Medulla oblongata (tissue), 1 donor: Measurements from ENCODE around the gene CKAP2.
A peak's percentile ranks its signal among the peaks of the same experiment; 100 is the strongest.
"Not testable (repeated sequence)": the region's sequence is repeated elsewhere in the genome, so short reads cannot be mapped to it uniquely, and the experiment has no call there.

Experiments used
- DNase-seq: peaks from one replicate; pipeline ENCODE4 v3.0.0-alpha.2; 2015; ENCODE audit errors: extremely low spot score

The CKAP2 gene

DNA sequence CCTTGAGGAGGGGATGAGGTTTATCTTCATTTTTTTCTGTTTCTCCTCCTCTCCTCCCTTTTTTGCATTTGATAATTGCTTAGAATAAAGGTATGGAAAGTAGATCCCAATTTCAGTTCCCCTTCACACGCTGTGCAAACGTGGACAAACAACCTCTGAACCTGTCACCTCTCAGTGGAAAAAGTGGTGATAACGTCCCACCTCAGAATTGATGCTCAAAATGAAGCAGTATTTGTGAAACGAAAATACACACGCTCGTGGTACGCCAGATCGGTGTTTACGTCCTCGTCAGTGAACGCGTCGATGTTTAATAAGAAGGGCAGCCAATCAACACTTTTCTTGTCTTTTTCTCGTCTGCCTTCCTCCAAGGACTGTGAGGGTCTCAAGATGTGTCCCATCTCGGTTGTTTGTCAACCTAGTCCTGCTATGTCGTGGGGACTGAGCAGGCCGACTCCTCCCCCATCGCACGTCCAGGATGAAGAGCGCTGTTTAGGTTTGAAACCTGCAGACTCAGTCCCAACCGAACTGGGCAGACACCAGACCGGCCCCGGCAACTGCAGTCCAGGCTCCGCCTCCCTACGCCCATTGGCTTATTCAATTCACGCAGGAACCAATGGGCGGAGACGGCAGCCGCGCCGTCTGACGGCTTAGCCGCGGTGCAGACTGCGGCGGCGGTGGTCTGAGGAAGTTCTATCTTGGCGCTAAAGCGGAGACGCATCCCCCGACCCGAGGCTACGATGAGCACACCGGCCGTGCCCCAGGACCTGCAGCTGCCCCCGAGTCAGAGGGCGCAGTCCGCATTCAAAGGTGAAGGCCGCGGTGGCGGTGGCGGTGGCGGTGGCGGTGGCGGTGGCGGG, at the start of gene CKAP2:
TSS of gene CKAP2 (plus strand) at position 659 of the 857 bp plus-strand sequence. CDS start at position 738, 79 bp downstream.
- peak; percentile 96 for DNase-seq

GRCh38 chr13:52405767-52406494, 49.3 kb upstream of the CKAP2 start, which contains the start of gene THSD1:
THSD1 (minus strand) TSS chr13:52406172; CDS start chr13:52402600, 3,572 bp downstream.
- no peak for DNase-seq

DNA sequence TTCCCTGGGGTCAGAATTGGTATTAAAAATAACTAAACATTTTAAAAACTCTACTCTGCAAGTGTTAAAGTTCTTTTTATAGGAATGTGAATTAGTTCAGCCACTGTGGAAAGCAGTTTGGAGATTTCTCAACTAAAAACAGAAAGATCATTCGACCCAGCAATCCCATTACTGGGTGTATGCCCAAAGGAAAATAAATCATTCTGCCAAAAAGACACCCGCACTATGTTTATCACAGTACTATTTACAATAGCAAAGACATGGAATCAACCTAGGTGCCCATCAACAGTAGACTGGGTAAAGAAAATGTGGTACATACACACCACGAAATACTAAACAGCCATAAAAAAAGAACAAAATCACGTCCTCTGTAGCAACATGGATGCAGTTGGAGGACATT, 48.6 kb upstream of the CKAP2 start:
- DNase-seq = no peak

GRCh38 chr13:52407436-52407835, 47.8 kb upstream of the CKAP2 start:
- not testable (repeated sequence) for DNase-seq

GRCh38 chr13:52408071-52408658, 47.1 kb upstream of the CKAP2 start:
- DNase-seq = not testable (repeated sequence)

- no peak for DNase-seq
Measured at GRCh38 chr13:52411629-52412028, 43.6 kb upstream of the CKAP2 start.

GRCh38 chr13:52412128-52412527, 43.1 kb upstream of the CKAP2 start:
- no peak for DNase-seq

- DNase-seq = no peak
Measured at GRCh38 chr13:52414051-52414450, 41.2 kb upstream of the CKAP2 start.

DNA sequence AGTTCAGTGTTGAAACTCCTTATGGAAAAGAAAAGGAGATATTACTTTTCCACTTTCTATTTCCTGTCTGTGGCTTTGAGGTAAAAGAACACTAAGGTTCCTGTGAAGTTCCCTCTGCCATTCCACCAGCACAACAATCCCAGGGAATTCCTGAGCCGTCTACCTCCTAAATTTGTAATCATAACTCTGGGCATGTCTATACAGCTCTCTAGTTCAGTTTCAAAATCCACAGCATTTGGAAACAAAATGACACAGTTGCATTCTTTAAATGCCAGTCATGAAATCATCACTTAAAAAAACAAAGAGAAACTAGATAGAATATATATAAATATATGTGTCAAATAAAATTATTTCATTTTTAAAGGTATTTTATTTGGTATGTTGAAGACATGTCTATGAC, 40.3 kb upstream of the CKAP2 start:
- no peak for DNase-seq

- no peak for DNase-seq
Measured at GRCh38 chr13:52419080-52419479, 36.2 kb upstream of the CKAP2 start.

- no peak for DNase-seq
Measured at GRCh38 chr13:52421216-52421615, 34.1 kb upstream of the CKAP2 start.

DNA sequence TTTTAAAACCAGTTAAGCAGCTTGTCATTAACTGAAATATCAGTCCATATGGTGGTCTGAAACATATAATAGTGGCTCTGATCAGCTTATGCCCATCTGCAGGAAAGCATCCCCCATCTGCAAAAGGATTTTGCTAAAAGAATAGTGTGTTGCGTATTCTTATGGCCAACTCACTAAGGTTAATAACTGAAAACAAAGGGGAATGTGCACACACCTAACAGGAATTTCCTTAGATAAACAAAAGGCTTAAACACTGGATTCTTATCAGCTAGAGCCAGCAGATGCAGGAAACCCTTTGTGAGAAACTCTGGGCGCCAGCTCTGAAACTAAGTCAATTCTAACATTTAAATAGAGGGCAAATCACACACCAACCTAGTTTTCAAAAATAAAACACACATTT, 27.0 kb upstream of the CKAP2 start:
- no peak for DNase-seq

- DNase-seq = no peak
Measured at GRCh38 chr13:52432456-52432855, 22.8 kb upstream of the CKAP2 start.

GRCh38 chr13:52446265-52446664, 9.0 kb upstream of the CKAP2 start:
- no peak for DNase-seq

DNA sequence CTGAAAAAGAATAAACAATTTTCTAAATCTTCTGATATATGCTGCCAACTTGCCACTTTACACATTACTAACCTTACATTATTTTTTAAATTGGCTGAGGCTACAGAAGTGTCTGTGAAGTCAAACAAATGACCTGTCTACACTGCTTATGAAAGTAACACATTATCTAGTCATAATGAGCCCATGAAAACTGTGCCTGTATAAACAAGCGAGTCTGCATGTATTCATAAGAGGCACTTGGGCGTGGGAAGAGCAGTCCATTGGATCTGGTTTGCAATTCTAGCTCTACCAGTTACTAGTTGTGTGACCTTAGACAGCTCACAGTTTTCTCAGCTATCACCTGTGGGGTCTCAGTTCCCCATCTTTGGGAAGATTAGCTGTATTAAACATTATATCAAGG, 7.9 kb upstream of the CKAP2 start:
- no peak for DNase-seq

GRCh38 chr13:52447815-52448552, 7.3 kb upstream of the CKAP2 start:
- no peak for DNase-seq

GRCh38 chr13:52449331-52450011, 5.8 kb upstream of the CKAP2 start:
- DNase-seq = peak; percentile 25

DNA sequence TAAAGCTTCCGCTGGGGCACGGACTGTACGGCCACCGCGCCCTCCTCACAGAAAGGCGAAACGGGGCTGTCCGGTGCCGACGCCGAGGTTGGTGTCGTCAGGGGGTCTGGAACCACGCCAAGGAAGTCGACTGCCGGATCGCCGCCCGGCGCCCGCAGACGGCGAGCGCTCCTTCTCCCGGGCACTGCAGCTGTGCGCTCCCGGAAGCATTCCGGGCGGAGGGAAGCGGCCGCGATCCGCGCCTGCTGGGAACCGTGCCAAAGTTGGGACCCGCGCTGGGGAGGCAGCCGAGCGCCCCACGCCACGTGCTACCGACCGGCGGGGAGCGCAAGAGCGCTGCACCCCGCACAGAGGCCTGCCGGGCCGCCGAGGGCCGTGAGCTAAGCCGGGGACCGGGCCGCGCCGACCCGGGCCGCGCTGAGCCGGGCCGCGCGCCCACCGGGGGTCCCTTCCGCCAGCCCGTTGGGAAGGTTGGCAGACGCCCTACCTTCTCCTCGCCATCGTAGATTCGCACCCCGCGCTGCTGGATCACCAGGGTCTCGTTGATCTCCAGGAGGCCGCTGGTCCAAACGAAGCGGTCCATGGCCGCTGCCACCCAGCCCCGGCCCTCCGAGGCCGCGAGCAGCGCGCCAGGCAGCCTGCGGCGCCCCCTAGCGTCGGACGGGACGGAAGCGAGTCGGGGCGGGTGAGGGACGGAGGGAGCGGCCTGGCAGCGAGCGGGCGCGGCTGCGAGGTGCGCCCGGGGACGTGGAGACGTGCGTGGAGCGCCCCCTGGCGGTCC, 5.1 kb upstream of the CKAP2 start, which contains the start of gene VPS36:
TSS of gene VPS36 (minus strand) at position 623 of the 781 bp plus-strand sequence. CDS start at position 583, 40 bp downstream.
- DNase-seq = peak; percentile 97

DNA sequence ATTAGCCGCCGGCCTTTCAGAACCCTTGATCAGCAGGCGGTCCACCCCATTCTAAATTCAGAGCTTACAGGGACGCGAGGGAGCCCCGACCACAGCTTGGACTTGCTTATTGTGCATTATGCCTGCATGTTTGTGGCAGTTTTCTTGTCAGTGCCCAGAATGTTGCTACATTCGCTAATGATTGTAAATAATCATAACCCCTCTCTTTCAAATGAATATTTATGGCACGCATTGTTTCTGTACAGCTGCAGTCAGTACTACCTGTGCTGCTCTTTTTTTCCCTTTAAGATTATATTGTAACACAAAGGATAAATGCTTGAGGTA, 4.5 kb upstream of the CKAP2 start:
- no peak for DNase-seq

DNA sequence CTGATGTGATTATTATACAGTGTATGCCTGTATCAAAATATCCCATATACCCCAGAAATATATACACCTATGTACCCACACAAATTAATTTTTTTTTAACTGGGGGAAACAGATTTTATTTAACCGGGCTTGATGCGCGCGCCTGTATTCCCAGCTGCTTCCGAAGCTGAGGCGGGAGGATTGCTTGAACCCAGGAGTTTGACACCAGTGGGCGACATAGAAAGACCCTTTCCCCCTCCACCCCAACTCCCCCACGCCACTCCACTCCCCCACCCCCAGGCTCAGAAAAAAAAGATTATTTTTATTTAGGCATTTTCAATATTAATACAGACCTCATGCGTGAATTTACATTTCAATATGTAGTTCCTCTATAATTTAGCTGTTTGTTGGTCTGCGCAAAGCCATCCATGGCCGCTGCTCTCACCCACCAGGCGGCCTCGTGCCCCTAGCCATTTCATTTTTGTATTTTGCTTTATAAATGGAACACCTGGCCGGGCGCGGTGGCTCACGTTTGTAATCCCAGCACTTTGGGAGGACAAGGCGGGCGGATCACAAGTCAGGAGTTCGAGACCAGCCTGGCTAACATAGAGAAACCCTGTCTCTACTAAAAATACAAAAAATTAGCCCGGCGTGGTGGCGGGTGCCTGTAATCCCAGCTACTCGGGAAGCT, 4.0 kb upstream of the CKAP2 start:
- DNase-seq = no peak
